ENCODE data around the gene MAMSTR. TPM values are rescaled to one million over a fixed set of nuclear protein-coding genes. Genes with fewer than 3 reads are reported as not detected.
A peak's percentile ranks its signal among the peaks of the same experiment; 100 is the strongest.

MAMSTR gene
- total and polyA plus RNA-seq, 9 of the 15 experiments (the other 6 are each of a cell fraction or from before 2014, with no cell fraction given), result 0.08 to 1.00 (median 0.40) TPM; not detected in 1

DNA sequence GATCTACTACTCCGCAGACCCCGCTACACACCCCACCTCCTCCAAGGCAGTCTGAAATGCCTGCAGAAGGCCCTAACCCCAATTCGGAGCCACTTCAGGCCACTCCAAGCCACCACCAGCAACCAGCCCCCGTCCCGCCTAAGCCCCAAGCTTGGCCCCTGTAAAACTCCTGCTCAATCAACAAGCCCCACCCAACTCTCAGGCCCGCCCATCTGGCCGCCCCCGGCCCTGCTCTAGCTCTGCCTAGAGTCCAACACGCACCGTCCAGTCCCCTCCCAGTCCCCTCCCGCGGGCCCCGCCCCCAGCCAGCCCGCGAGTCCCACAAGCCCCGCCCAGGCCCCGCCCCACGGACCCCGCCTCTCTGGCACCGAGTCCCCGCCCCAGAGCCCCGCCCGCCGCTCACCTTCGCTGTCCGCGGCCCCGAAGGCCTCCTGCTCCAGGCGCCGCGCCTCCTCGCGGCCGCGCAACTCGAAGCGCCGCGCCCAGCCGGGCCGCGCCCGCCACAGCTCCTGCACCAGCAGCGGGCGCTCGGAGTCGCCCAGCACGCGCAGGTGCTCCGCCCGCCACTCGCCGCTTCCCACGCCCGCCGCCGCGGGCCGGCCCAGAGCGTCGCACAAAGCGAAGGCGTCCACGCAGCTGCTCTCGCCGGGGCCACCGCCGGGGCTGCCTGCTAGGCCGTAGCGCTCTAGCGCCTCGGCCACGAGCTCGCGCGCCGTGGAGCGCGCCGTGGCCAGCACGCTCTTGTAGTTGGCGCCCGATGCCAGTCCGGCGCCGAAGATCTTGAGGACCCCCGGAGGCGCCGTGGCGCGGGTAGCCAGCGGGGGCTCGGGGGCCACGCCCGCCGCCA is 19.3 kb upstream of the MAMSTR start (continued):
- TF ChIP-seq DIDO1 (tag; IDR thresholded peaks at IDR 0.05; ENCODE audit: low read depth), result no peak
- no peak for TF ChIP-seq KAT2B (IDR thresholded peaks at IDR 0.05; ENCODE audit: low read depth, low read length)
- peak in 1 of 2 experiments; percentile 85; a peak in 1 of 4 replicates for TF ChIP-seq NONO (IDR thresholded peaks at IDR 0.05; ENCODE audit: low read depth in 2 of 2, low read length in 1 of 2)
- TF ChIP-seq ZNF184 (CRISPR knock-in tag; IDR thresholded peaks at IDR 0.05), result no peak
- TF ChIP-seq, protein P1, sequence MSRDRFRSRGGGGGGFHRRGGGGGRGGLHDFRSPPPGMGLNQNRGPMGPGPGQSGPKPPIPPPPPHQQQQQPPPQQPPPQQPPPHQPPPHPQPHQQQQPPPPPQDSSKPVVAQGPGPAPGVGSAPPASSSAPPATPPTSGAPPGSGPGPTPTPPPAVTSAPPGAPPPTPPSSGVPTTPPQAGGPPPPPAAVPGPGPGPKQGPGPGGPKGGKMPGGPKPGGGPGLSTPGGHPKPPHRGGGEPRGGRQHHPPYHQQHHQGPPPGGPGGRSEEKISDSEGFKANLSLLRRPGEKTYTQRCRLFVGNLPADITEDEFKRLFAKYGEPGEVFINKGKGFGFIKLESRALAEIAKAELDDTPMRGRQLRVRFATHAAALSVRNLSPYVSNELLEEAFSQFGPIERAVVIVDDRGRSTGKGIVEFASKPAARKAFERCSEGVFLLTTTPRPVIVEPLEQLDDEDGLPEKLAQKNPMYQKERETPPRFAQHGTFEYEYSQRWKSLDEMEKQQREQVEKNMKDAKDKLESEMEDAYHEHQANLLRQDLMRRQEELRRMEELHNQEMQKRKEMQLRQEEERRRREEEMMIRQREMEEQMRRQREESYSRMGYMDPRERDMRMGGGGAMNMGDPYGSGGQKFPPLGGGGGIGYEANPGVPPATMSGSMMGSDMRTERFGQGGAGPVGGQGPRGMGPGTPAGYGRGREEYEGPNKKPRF (IDR thresholded peaks at IDR 0.05; ENCODE audit: low read depth, low read length), result no peak
- TF ChIP-seq, protein P2, sequence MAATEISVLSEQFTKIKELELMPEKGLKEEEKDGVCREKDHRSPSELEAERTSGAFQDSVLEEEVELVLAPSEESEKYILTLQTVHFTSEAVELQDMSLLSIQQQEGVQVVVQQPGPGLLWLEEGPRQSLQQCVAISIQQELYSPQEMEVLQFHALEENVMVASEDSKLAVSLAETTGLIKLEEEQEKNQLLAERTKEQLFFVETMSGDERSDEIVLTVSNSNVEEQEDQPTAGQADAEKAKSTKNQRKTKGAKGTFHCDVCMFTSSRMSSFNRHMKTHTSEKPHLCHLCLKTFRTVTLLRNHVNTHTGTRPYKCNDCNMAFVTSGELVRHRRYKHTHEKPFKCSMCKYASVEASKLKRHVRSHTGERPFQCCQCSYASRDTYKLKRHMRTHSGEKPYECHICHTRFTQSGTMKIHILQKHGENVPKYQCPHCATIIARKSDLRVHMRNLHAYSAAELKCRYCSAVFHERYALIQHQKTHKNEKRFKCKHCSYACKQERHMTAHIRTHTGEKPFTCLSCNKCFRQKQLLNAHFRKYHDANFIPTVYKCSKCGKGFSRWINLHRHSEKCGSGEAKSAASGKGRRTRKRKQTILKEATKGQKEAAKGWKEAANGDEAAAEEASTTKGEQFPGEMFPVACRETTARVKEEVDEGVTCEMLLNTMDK (IDR thresholded peaks at IDR 0.05; ENCODE audit: borderline replicate concordance, insufficient read depth, low read depth, low read length, poor library complexity, severe bottlenecking), result peak; percentile 75
- TF ChIP-seq PRPF4 (IDR thresholded peaks at IDR 0.05; ENCODE audit: insufficient read depth, low read depth, low read length, poor library complexity, severe bottlenecking), result no peak
- TF ChIP-seq, protein P3, sequence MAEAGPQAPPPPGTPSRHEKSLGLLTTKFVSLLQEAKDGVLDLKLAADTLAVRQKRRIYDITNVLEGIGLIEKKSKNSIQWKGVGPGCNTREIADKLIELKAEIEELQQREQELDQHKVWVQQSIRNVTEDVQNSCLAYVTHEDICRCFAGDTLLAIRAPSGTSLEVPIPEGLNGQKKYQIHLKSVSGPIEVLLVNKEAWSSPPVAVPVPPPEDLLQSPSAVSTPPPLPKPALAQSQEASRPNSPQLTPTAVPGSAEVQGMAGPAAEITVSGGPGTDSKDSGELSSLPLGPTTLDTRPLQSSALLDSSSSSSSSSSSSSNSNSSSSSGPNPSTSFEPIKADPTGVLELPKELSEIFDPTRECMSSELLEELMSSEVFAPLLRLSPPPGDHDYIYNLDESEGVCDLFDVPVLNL (CRISPR knock-in tag; IDR thresholded peaks at IDR 0.05; ENCODE audit: low read depth), result no peak
- 0 out of 2 replicates have a peak, but pooled peaks have one; percentile 13 for TF ChIP-seq SLC30A9 (CRISPR knock-in tag; IDR thresholded peaks at IDR 0.05)
- TF ChIP-seq, protein P4, sequence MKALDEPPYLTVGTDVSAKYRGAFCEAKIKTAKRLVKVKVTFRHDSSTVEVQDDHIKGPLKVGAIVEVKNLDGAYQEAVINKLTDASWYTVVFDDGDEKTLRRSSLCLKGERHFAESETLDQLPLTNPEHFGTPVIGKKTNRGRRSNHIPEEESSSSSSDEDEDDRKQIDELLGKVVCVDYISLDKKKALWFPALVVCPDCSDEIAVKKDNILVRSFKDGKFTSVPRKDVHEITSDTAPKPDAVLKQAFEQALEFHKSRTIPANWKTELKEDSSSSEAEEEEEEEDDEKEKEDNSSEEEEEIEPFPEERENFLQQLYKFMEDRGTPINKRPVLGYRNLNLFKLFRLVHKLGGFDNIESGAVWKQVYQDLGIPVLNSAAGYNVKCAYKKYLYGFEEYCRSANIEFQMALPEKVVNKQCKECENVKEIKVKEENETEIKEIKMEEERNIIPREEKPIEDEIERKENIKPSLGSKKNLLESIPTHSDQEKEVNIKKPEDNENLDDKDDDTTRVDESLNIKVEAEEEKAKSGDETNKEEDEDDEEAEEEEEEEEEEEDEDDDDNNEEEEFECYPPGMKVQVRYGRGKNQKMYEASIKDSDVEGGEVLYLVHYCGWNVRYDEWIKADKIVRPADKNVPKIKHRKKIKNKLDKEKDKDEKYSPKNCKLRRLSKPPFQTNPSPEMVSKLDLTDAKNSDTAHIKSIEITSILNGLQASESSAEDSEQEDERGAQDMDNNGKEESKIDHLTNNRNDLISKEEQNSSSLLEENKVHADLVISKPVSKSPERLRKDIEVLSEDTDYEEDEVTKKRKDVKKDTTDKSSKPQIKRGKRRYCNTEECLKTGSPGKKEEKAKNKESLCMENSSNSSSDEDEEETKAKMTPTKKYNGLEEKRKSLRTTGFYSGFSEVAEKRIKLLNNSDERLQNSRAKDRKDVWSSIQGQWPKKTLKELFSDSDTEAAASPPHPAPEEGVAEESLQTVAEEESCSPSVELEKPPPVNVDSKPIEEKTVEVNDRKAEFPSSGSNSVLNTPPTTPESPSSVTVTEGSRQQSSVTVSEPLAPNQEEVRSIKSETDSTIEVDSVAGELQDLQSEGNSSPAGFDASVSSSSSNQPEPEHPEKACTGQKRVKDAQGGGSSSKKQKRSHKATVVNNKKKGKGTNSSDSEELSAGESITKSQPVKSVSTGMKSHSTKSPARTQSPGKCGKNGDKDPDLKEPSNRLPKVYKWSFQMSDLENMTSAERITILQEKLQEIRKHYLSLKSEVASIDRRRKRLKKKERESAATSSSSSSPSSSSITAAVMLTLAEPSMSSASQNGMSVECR (CRISPR knock-in tag; IDR thresholded peaks at IDR 0.05), result peak; percentile 86
- TF ChIP-seq CREM (IDR thresholded peaks at IDR 0.05; ENCODE audit: low read depth), result 0 out of 2 replicates have a peak, but pooled peaks have one; percentile 11
- TF ChIP-seq THRAP3 (IDR thresholded peaks at IDR 0.05; ENCODE audit: borderline replicate concordance), result no peak
- TF ChIP-seq ZNF146 (CRISPR knock-in tag; IDR thresholded peaks at IDR 0.05; ENCODE audit: unreplicated experiment), result no peak
- peak; percentile 59 for TF ChIP-seq FIP1L1 (IDR thresholded peaks at IDR 0.05; ENCODE audit: low read depth, low read length, poor library complexity, severe bottlenecking)

All from K562 (cell line).